Activated CD4-positive, alpha-beta T cell treated with anti-CD3 and anti-CD28 coated beads, Interleukin-2, amount 10 ng/mL, durations not matched to agents 7 days and 5 days (primary cell): ENCODE measurements around the gene TRIM24. TPM values are rescaled to one million over a fixed set of nuclear protein-coding genes. Genes with fewer than 3 reads are reported as not detected.
"Not testable (repeated sequence)": the region's sequence is repeated elsewhere in the genome, so short reads cannot be mapped to it uniquely, and the experiment has no call there.

Experiments
- CTCF ChIA-PET: fragments of 350-600 bp; sonication (Branson Sonifier 250); formaldehyde crosslinking; loops from one replicate; lab custom pipeline; 2021; ENCODE audit warnings: antibody characterized with exemption; lab: Charles Lee
- POLR2A ChIA-PET: fragments of 350-600 bp; sonication (Branson Sonifier 250); formaldehyde crosslinking; loops from one replicate; lab custom pipeline; 2021; ENCODE audit warnings: antibody characterized with exemption; lab: Charles Lee
- DNase-seq: peaks from one replicate; pipeline ENCODE4 v3.0.0-alpha.2; 2020
- H3K27ac Mint-ChIP-seq: one replicate; pipeline ENCODE4 v1.8.0; 2021; ENCODE audit warnings: mild to moderate bottlenecking, moderate library complexity, mixed read lengths
- H3K27me3 Mint-ChIP-seq: one replicate; pipeline ENCODE4 v1.8.0; 2021; ENCODE audit warnings: mixed read lengths
- H3K36me3 Mint-ChIP-seq: one replicate; pipeline ENCODE4 v1.8.0; 2021; ENCODE audit warnings: low read depth, mixed read lengths
- H3K4me1 Mint-ChIP-seq: one replicate; pipeline ENCODE4 v1.8.0; 2021; ENCODE audit warnings: mixed read lengths
- H3K4me3 Mint-ChIP-seq: one replicate; pipeline ENCODE4 v1.8.0; 2021; ENCODE audit warnings: mild to moderate bottlenecking, moderate library complexity, mixed read lengths
- H3K9me3 Mint-ChIP-seq: one replicate; pipeline ENCODE4 v1.8.0; 2021; ENCODE audit warnings: mixed read lengths
- total RNA-seq, 2 experiments: library from RNA; stranded (reverse); gene quantifications; one replicate each; pipeline ENCODE4 v1.2.3, GENCODE V29; 2021

The TRIM24 gene
- total RNA-seq, result 10 to 100 TPM; 22.0 to 26.2 TPM

GRCh38 chr7:138460176-138460648 lies at the start of gene TRIM24:
TSS of gene TRIM24 (plus strand) at chr7:138460259. CDS start at chr7:138460549, 290 bp downstream.
- H3K4me3 Mint-ChIP-seq, result peak within 1 kb of the TSS; percentile 84
- peaks cover 33% of the 10 kb centered on the region for H3K4me1 Mint-ChIP-seq
- no peaks in the 10 kb centered on the region for H3K27me3 Mint-ChIP-seq
- peaks cover 12% of the 10 kb centered on the region for H3K36me3 Mint-ChIP-seq
- peak; percentile 96 for DNase-seq
- H3K9me3 Mint-ChIP-seq, result no peaks in the 10 kb centered on the region
- POLR2A ChIA-PET, result interaction anchor here (0.6 to 1.0 kb wide), 2 partner anchors 19 to 89 kb away, joined by 3 read pairs; no protein-coding TSS in a partner anchor
- peak within 1 kb of the TSS; percentile 95 for H3K27ac Mint-ChIP-seq
- CTCF ChIA-PET, result interaction anchor here (0.6 to 1.0 kb wide), 2 partner anchors 17 to 292 kb away, joined by 3 read pairs; no protein-coding TSS in a partner anchor

- H3K36me3 Mint-ChIP-seq, H3K4me1 Mint-ChIP-seq, DNase-seq, H3K4me3 Mint-ChIP-seq, H3K27me3 Mint-ChIP-seq, H3K9me3 Mint-ChIP-seq, H3K27ac Mint-ChIP-seq, POLR2A ChIA-PET: not testable (repeated sequence)
- CTCF ChIA-PET, result interaction anchor here (0.6 kb wide), 1 partner anchor 13 kb away, joined by 3 read pairs; no protein-coding TSS in a partner anchor
Measured at GRCh38 chr7:138412077-138412476, 48.0 kb upstream of the TRIM24 start.

- POLR2A ChIA-PET, H3K4me3 Mint-ChIP-seq, H3K27me3 Mint-ChIP-seq, H3K4me1 Mint-ChIP-seq, H3K27ac Mint-ChIP-seq, H3K9me3 Mint-ChIP-seq, CTCF ChIA-PET, H3K36me3 Mint-ChIP-seq, DNase-seq: not testable (repeated sequence)
Measured at GRCh38 chr7:138412921-138413320, 47.1 kb upstream of the TRIM24 start.

- Mint-ChIP-seq H3K4me3 (no peak overlapping the region), H3K27me3 (no peaks in the 10 kb centered on the region), H3K27ac (no peak overlapping the region), H3K4me1 (no peaks in the 10 kb centered on the region), H3K36me3 (no peaks in the 10 kb centered on the region), H3K9me3 (peaks cover 4% of the 10 kb centered on the region)
- ChIA-PET POLR2A (interaction anchor here (0.5 kb wide), 1 partner anchor 126 kb away, joined by 3 read pairs; no protein-coding TSS in a partner anchor), CTCF (interaction anchor here (1.3 kb wide), 1 partner anchor 11 kb away, joined by 6 read pairs; no protein-coding TSS in a partner anchor)
- DNase-seq, result no peak
Measured at GRCh38 chr7:138417078-138417700, 42.9 kb upstream of the TRIM24 start.

GRCh38 chr7:138417764-138418163 lies 42.3 kb upstream of the TRIM24 start:
- CTCF ChIA-PET, result interaction anchor here (0.6 to 1.3 kb wide), 2 partner anchors 12 to 486 kb away, joined by 3 to 6 read pairs; no protein-coding TSS in a partner anchor
- POLR2A ChIA-PET, result no interaction called here
- peaks cover 4% of the 10 kb centered on the region for H3K9me3 Mint-ChIP-seq
- no peak overlapping the region for H3K4me3 Mint-ChIP-seq
- no peaks in the 10 kb centered on the region for H3K36me3 Mint-ChIP-seq
- H3K27ac Mint-ChIP-seq, result no peak overlapping the region
- H3K27me3 Mint-ChIP-seq, result no peaks in the 10 kb centered on the region
- H3K4me1 Mint-ChIP-seq, result no peaks in the 10 kb centered on the region
- DNase-seq, result no peak

GRCh38 chr7:138418403-138418802 lies 41.7 kb upstream of the TRIM24 start:
- CTCF ChIA-PET, result interaction anchor here (0.6 kb wide), 2 partner anchors 173 to 487 kb away, joined by 3 read pairs; no protein-coding TSS in a partner anchor
- H3K36me3 Mint-ChIP-seq, POLR2A ChIA-PET, H3K9me3 Mint-ChIP-seq, H3K27ac Mint-ChIP-seq, H3K4me1 Mint-ChIP-seq, H3K4me3 Mint-ChIP-seq, H3K27me3 Mint-ChIP-seq, DNase-seq: not testable (repeated sequence)

- H3K27me3 Mint-ChIP-seq, result no peaks in the 10 kb centered on the region
- peaks cover 13% of the 10 kb centered on the region for H3K9me3 Mint-ChIP-seq
- H3K36me3 Mint-ChIP-seq, result peaks cover 6% of the 10 kb centered on the region
- CTCF ChIA-PET, result no interaction called here
- POLR2A ChIA-PET, result no interaction called here
- H3K27ac Mint-ChIP-seq, result no peak overlapping the region
- H3K4me1 Mint-ChIP-seq, result no peaks in the 10 kb centered on the region
- H3K4me3 Mint-ChIP-seq, result no peak overlapping the region
- no peak for DNase-seq
Measured at GRCh38 chr7:138425026-138425425, 35.0 kb upstream of the TRIM24 start.

- H3K4me3 Mint-ChIP-seq, result no peak overlapping the region
- no peaks in the 10 kb centered on the region for H3K4me1 Mint-ChIP-seq
- ChIA-PET POLR2A (no interaction called here), CTCF (no interaction called here)
- no peak overlapping the region for H3K27ac Mint-ChIP-seq
- peaks cover 33% of the 10 kb centered on the region for H3K9me3 Mint-ChIP-seq
- no peak for DNase-seq
- H3K36me3 Mint-ChIP-seq, result peaks cover 8% of the 10 kb centered on the region
- H3K27me3 Mint-ChIP-seq, result no peaks in the 10 kb centered on the region
Measured at GRCh38 chr7:138429577-138430250, 30.3 kb upstream of the TRIM24 start.

- Mint-ChIP-seq H3K36me3 (peaks cover 8% of the 10 kb centered on the region), H3K27ac (no peak overlapping the region), H3K9me3 (peaks cover 33% of the 10 kb centered on the region), H3K4me1 (no peaks in the 10 kb centered on the region), H3K4me3 (no peak overlapping the region), H3K27me3 (no peaks in the 10 kb centered on the region)
- DNase-seq, result no peak
- ChIA-PET CTCF (no interaction called here), POLR2A (no interaction called here)
Measured at GRCh38 chr7:138431517-138431916, 28.5 kb upstream of the TRIM24 start.

- H3K4me1 Mint-ChIP-seq, result no peaks in the 10 kb centered on the region
- peaks cover 30% of the 10 kb centered on the region for H3K9me3 Mint-ChIP-seq
- ChIA-PET CTCF (interaction anchor here (0.5 to 0.7 kb wide), 2 partner anchors 314 to 955 kb away, joined by 3 to 4 read pairs; no protein-coding TSS in a partner anchor), POLR2A (no interaction called here)
- no peak overlapping the region for H3K4me3 Mint-ChIP-seq
- H3K27me3 Mint-ChIP-seq, result no peaks in the 10 kb centered on the region
- DNase-seq, result no peak
- H3K27ac Mint-ChIP-seq, result no peak overlapping the region
- peaks cover 8% of the 10 kb centered on the region for H3K36me3 Mint-ChIP-seq
Measured at GRCh38 chr7:138433583-138434443, 26.2 kb upstream of the TRIM24 start.

GRCh38 chr7:138434597-138435019 lies 25.5 kb upstream of the TRIM24 start:
- H3K27ac Mint-ChIP-seq, result no peak overlapping the region
- ChIA-PET POLR2A (no interaction called here), CTCF (no interaction called here)
- no peaks in the 10 kb centered on the region for H3K27me3 Mint-ChIP-seq
- DNase-seq, result no peak
- H3K4me3 Mint-ChIP-seq, result no peak overlapping the region
- peaks cover 4% of the 10 kb centered on the region for H3K36me3 Mint-ChIP-seq
- H3K4me1 Mint-ChIP-seq, result no peaks in the 10 kb centered on the region
- H3K9me3 Mint-ChIP-seq, result peaks cover 26% of the 10 kb centered on the region

- Mint-ChIP-seq H3K27me3 (no peaks in the 10 kb centered on the region), H3K36me3 (peaks cover 1% of the 10 kb centered on the region), H3K4me3 (no peak overlapping the region), H3K27ac (no peak overlapping the region), H3K9me3 (peaks cover 19% of the 10 kb centered on the region), H3K4me1 (no peaks in the 10 kb centered on the region)
- ChIA-PET POLR2A (no interaction called here), CTCF (no interaction called here)
- DNase-seq, result no peak
Measured at GRCh38 chr7:138435231-138435919, 24.7 kb upstream of the TRIM24 start.
